Skeletal muscle cell (primary cell): Measurements from ENCODE around the gene EIF5B.
"Not testable (repeated sequence)": the region's sequence is repeated elsewhere in the genome, so short reads cannot be mapped to it uniquely, and the experiment has no call there.

Experiments used
- DNase-seq: peaks from one replicate; pipeline ENCODE4 v3.0.0-alpha.2; 2010; ENCODE audit warnings: low read depth
- H3K4me3 ChIP-seq: 2 replicates; pipeline ENCODE4 v1.5.1; 2011; ENCODE audit warnings: low read depth, mild to moderate bottlenecking, control low read depth, low read length, moderate library complexity

Gene EIF5B

DNA sequence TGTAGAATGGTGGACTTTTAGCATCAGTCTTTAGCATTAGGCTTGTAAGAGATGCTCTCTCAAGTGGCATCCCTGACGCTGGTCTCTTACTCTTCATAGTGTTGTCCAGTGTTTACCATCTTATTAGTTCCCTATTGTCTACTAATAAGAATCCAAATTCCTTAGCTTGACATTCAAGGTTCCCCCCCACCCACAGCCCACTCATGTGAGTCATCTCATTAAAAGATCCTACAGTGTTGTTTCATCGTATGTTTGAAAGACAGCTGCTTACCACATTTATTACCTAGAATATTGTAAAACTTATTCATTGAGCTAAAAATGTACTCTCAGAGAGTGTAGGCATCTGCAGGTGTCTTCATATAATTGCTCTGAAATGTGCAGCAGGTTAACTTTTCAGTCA is 28.5 kb downstream of the EIF5B start:
- DNase-seq = no peak
- no peak overlapping the region for H3K4me3 ChIP-seq

DNA sequence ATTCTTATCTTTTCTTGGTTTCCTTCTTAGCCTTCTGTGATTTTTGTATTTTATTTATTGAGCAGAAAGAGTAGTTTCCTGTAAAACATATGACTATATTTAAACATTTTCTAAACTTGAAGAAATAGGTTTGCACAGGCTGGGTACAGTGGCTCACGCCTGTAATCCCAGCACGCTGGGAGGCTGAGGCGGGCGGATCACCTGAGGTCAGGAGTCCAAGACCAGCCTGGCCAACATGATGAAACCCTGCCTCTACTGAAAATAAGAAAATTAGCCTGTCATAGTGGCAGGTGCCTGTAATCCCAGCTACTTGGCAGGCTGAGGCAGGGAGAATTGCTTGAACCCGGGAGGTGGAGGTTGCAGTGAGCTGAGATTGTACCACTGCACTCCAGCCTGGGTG is 31.7 kb downstream of the EIF5B start:
- H3K4me3 ChIP-seq, DNase-seq: not testable (repeated sequence)

DNA sequence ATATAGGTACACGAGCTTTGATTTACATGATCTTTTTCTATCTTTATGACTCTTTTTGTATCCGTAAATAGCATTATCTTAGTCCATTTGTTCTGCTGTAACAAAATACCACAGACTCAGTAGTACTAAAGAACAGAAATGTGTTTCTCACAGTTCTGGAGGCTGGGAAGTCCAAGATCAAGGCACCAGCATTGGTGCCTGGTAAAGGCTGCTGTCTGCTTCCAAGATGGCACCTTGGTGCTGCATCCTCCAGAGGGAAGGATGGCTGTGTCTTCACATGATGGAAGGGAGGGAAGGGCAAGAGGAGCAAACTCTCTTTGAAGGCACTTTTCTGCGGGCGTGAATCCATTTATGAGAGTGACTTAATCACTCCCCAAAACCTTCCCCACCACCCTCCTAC is 36.0 kb downstream of the EIF5B start:
- DNase-seq = no peak
- no peak overlapping the region for H3K4me3 ChIP-seq

DNA sequence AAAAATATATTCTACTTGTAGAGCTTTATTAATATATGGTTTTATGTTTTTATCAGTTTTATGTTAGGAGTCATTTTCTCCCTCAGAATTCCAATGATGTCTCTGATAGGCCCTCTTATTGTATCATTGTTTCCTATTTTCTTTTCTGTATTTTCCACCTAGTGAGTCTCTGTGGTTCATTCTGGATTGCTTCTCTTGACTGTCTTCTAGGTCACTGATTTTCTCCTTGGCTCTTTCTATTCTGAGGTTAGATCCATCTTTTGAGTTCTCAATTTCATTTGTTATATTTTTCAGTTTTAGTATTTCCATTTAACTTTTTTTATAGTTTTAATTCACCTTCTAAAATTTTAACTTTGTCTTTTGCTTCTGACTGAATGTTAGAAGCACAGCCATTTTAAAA is 37.6 kb downstream of the EIF5B start:
- H3K4me3 ChIP-seq = no peak overlapping the region
- DNase-seq = no peak

DNA sequence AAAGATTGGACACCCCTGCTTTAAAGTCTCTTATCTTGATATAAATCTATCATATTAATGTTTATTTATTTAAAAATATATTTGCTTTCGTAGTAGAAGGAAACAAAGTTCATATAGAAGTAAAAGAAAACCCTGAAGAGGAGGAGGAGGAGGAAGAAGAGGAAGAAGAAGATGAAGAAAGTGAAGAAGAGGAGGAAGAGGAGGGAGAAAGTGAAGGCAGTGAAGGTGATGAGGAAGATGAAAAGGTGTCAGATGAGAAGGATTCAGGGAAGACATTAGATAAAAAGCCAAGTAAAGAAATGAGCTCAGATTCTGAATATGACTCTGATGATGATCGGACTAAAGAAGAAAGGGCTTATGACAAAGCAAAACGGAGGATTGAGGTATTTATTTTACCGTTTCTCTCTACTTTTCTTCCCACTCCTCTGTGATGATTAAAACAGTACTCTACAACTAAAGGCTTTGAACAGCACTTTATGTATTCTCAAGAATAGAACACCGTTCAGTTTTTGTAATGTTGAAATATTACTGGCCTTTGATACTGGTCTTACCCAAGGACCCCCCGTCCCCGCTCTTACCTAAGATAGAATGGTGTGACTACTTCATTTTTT is 39.2 kb downstream of the EIF5B start:
- no peak overlapping the region for H3K4me3 ChIP-seq
- DNase-seq = no peak

DNA sequence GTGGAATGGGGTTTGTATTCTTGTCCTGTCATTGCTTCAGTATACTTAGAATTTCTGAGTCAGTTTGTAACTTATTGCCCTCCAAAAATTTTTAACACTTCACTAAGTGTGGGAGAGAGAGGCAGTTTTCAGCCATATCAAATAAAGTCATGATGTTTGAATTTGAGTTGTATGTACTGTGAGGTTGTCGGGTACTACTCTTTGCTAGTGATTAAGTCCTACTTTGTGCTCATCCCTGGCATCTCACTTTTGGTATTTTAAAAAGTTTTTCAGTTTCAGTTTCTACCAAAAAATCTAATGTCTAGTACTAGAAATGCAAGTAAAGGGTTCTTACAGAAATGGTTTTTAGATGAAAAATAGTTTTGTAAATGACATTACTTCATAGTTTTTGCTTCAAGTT is 40.7 kb downstream of the EIF5B start:
- H3K4me3 ChIP-seq = no peak overlapping the region
- DNase-seq = no peak

DNA sequence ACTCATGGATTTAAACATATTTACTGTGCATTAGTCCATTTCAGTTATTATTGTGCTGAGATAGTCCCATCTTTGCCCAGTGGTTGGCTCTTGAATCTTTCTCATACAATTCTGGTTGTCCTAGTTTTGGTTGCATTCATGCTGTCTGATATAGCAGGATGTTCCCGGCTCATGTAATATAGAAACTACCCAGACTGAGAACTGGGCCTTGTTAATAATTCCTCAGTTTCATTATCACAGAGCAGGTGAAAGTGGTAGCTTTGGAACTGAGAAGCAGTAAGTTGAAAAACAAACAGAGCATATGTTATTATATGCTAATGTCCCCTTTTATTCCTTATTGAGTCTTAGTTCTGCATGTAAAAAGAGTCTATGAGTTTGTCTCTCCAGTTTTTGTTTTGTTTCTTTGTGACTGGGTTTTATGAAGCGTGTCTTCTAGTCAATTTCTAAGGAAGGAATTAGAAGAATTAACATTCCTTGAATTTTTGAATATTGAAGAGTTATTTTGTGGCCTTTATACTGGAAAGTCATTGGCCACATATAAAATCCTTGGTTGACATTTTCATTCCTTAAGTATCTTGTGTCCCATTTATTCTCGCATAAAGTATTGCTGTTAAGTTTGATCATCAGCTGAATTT is 43.3 kb downstream of the EIF5B start:
- no peak overlapping the region for H3K4me3 ChIP-seq
- DNase-seq = no peak

DNA sequence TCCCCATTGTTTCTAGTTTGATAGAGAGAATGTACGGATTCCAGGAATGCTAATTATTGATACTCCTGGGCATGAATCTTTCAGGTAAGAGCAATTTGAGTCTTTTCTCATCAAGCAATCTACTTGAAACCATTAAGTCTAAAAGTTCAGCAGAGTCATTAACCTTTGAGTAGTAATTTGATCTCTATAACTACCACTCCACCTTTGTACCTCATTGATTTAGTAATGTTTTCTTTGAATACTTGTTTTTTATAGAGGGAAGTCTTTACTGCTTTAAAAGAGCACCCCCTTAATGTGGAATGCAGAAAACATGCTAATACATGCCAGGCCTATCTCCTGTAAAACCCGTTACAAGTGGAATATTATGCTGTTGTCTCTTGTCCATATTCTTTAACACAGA is 45.0 kb downstream of the EIF5B start:
- DNase-seq = no peak
- no peak overlapping the region for H3K4me3 ChIP-seq

DNA sequence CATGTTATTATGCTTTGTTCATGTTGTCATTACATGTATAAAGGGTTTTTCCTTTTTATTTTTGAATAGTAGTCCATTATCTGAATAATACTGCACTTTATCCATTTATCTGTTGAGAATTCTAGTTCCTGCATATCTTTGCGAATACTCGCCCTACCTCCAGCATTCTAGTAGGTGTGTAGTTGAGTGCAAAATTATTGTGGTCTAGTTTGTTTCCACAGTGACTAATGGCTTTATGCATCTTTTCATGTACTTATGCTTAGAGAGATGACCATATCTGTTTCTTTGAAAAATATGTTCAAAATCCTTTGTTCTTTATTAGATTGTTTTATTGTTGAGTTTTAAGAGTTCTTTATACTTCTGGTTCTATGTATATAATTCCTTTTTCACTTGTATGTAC is 48.8 kb downstream of the EIF5B start:
- no peak overlapping the region for H3K4me3 ChIP-seq
- DNase-seq = no peak

DNA sequence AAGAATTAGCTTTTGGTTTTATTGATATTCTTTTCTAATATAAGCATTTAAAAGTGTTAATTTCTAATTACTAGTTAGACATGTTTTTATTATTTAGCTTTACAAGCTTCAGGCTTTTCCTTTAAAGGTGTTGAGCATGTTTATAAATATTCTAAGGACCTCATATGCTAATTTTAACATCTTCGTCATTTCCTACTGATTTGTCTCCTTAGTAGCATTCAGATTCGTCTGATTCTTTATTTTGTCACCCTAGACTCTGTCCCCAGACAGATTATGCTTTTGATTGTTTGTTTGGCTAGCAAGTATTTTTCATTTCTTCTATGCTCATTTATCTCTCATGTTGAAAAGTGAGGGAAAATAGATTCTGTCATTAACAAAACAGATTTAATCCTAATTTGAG is 51.7 kb downstream of the EIF5B start:
- DNase-seq = no peak

DNA sequence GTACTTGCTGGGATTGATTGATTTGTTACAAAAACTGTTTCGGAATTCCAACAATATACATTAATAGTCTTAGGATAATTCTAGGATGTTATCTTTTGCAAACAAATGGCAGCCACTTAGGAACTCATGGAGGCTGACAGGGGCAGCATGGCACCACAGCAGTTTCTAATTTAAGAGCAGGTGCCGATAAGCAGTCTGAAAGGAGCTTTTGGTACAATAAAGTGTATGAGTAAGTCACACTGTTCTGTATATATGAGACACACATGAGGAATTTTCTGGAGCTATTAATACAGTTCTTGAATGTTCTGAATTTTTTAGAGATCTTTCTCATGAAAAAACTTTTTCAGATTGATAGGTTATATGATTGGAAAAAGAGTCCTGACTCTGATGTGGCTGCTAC is 52.2 kb downstream of the EIF5B start:
- DNase-seq = no peak
- H3K4me3 ChIP-seq = no peak overlapping the region

More for the DNA sequence above, 51.7 kb downstream of the EIF5B start:
- no peak overlapping the region for H3K4me3 ChIP-seq

DNA sequence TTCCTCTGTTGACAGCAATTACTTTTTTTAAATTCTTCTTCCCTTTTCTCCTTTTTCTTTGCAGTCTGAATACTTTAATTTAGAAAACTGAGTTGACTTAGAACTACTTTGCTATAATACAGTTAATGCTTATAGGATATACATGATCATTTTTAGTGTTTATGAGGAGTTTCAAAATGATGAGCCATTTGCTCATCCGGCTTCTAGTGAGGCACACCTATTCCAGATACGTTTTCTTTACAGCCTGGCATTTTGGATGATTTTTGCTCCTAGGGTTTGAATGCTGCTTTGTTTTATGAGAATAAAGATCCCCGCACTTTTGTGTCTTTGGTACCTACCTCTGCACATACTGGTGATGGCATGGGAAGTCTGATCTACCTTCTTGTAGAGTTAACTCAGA is 52.8 kb downstream of the EIF5B start:
- no peak for DNase-seq
- no peak overlapping the region for H3K4me3 ChIP-seq

DNA sequence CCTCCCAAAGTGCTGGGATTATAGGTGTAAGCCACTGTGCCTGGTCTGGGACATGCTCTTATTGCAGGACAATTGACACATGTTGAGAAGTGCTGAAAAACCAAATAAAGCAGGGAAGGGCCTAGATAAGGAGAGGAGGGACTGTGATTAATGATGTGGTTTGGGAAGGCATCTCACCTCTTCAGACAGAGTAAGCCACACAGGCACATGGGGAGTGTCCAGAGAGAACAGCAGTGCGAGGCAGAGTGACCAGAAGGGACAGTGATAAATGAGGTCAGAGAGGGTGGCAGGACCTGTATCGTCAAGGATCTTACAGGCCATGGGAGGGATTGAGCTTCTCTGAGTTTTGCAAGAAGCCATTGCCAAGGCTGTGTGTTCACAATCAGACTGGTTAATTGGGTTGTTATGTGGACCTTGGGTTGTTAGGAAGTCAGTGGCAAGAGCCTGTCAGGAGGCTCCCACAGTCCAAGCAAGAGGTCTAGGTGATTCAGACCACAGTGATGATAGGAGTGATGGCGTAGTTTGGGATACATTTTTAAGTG is 58.5 kb downstream of the EIF5B start:
- no peak for DNase-seq
- no peak overlapping the region for H3K4me3 ChIP-seq

DNA sequence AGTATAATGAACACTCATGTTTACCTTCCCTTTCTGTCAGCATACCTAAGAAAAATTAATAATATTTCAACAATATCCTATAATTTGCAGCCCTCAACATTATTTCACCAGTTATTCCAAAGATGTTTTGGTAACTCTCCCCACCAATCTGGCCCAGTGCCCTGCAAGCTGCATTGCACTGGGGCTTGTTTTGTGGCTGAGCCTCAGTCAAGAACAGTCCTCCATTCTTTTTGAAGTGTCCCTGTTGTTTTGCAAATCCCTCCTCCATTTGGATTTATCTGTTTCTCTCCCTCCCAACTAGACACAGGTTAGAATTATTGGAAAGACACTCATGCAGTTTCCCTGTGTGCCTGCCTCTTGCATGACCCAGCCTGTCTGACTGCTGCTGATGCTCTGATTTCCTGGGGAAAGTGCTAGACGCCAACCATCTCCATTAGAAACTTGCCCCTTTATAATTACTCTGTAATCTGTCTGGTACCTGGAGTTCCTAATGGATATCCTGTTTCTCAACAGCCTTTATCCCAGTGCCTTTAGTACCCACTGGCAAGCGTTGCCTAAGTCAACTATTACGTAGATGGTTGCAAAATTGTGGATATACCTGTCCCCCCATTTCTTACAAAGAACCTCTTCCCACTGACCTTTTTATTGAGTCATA is 60.2 kb downstream of the EIF5B start:
- DNase-seq = no peak
- H3K4me3 ChIP-seq = no peak overlapping the region

DNA sequence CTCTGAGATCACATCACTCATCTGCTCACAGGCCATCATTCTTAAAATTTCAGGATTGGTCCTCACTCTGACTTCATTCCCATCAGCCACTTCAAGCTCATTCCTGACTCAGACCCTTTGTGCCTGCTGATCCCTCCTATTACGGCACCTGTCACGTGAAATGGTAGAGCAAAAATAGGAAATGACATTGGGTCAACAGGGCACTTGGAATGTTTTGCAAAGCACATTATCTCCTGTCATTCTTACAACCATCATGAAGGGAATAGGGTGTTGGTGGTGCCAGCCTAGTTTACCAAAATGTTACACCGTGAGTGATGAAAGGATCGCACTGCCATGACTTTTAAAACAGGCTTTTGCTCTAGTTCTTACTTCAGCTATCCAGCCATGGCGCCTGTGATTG is 61.1 kb downstream of the EIF5B start:
- DNase-seq = no peak
- no peak overlapping the region for H3K4me3 ChIP-seq

DNA sequence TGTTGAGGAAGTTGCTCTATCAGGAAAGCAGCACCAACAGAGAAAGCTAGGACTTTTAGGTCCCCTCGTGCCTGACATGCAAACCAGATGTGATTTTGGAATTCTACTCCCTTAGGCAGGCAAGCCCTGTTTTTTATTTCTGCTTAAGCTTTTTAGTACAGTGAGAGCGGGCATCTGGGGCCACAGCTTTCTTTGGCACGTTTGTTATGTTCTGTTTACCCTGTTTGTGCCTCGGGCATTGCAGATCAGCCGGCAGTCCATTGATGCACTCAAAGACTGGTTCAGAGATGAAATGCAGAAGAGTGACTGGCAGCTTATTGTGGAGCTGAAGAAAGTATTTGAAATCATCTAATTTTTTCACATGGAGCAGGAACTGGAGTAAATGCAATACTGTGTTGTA is 61.9 kb downstream of the EIF5B start:
- H3K4me3 ChIP-seq = no peak overlapping the region
- no peak for DNase-seq

DNA sequence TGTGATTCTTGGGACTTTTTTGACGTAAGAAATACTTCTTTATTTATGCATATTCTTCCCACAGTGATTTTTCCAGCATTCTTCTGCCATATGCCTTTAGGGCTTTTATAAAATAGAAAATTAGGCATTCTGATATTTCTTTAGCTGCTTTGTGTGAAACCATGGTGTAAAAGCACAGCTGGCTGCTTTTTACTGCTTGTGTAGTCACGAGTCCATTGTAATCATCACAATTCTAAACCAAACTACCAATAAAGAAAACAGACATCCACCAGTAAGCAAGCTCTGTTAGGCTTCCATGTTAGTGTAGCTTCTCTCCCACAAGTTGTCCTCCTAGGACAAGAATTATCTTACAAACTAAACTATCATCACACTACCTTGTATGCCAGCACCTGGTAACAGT is 62.6 kb downstream of the EIF5B start:
- H3K4me3 ChIP-seq = no peak overlapping the region
- DNase-seq = no peak

DNA sequence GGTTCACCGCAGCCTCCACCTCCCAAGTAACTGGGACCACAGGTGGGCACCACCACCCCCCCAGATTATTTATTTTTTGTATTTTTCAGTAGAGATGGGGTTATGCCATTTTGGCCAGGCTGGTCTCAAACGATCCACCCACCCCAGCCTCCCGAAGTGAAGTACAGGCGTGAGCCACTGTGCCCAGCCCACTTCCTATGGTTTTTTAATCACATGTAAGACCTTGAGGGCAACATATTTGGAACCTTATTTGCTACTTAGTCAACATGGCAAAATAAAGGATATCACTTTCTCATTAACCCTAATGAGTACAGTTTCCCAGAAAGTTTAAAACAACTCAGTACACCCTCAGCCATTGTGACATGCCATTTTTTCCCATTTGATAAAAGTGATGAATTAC is 64.7 kb downstream of the EIF5B start:
- DNase-seq = no peak

DNA sequence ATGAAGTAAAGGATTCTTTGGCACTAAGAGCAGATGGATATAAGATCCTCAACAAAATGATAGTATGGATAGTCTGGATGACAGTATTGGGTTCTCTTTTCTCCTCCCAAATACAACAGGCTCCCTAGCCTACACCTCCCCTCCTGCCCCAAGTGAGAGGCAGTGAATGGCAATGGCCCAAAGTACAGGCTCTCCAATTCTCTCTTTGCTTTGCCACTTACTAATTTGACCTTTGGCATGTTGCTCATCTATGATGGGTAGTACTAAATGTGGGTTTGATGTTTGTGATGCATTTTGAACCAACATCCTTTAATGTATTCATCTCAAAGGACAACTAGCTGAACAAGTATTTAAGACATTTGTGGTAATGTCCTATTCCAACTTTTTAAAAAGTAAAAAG is 65.9 kb downstream of the EIF5B start:
- peak; percentile 13 for DNase-seq
- no peak overlapping the region for H3K4me3 ChIP-seq

More for the DNA sequence above, 64.7 kb downstream of the EIF5B start:
- H3K4me3 ChIP-seq = no peak overlapping the region

DNA sequence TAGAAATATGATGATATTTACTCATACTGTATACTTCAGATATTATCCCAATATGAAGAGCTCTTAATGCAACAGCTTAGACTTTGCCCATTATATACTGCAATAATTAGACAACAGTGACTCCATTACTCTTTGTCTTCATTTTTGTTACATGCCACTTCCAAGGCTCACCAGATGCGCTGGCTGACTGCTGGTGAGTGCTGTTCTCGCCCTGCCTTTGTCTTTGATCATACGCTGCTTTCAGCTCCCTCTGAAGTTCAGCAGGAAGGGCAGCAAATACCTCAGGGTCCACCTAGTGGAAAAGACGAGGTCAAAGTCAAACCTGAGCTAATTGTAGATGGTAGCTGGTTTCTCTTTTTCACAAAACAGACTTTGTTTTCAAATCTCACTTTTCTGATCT is 66.3 kb downstream of the EIF5B start:
- H3K4me3 ChIP-seq = no peak overlapping the region
- no peak for DNase-seq
